GM19240 (cell line): ENCODE data around the gene KDM5A.
"Not testable (repeated sequence)": the region's sequence is repeated elsewhere in the genome, so short reads cannot be mapped to it uniquely, and the experiment has no call there.

ENCODE experiments used
- DNase-seq: peaks from one replicate; pipeline ENCODE4 v3.0.0; 2011; ENCODE audit warnings: low spot score; ENCODE audit not compliant: insufficient read length

KDM5A gene

GRCh38 chr12:389142-390096 lies at the start of gene KDM5A:
TSS of gene KDM5A (minus strand) at chr12:389320. CDS start at chr12:389091, 229 bp downstream.
- peak; percentile 74 for DNase-seq

GRCh38 chr12:435737-436136 lies 46.6 kb upstream of the KDM5A start:
- DNase-seq = not testable (repeated sequence)

GRCh38 chr12:422526-422925 lies 33.4 kb upstream of the KDM5A start:
- DNase-seq = no peak

GRCh38 chr12:418432-418831 lies 29.3 kb upstream of the KDM5A start:
- DNase-seq = no peak

GRCh38 chr12:414859-415258 lies 25.7 kb upstream of the KDM5A start:
- no peak for DNase-seq

- no peak for DNase-seq
Observed at GRCh38 chr12:402029-402389, 12.9 kb upstream of the KDM5A start.

- DNase-seq = peak; percentile 76
Observed at GRCh38 chr12:401235-402028, 12.3 kb upstream of the KDM5A start, which contains the start of gene CCDC77. TSS of gene CCDC77 (plus strand) at chr12:401644. CDS start at chr12:409384, 7,740 bp downstream.

- no peak for DNase-seq
Observed at GRCh38 chr12:400828-401227, 11.7 kb upstream of the KDM5A start.

- DNase-seq = peak; percentile 6
Observed at GRCh38 chr12:388541-389141, 479 bp downstream of the KDM5A start.

- DNase-seq = no peak
Observed at GRCh38 chr12:388012-388411, 1.1 kb downstream of the KDM5A start.

GRCh38 chr12:386651-387050 lies 2.5 kb downstream of the KDM5A start:
- no peak for DNase-seq

GRCh38 chr12:370739-371485 lies 18.2 kb downstream of the KDM5A start:
- not testable (repeated sequence) for DNase-seq

GRCh38 chr12:367972-368371 lies 21.1 kb downstream of the KDM5A start:
- no peak for DNase-seq

- no peak for DNase-seq
Observed at GRCh38 chr12:366820-367219, 22.3 kb downstream of the KDM5A start.

GRCh38 chr12:359091-359490 lies 30.0 kb downstream of the KDM5A start:
- DNase-seq = no peak

- DNase-seq = no peak
Observed at GRCh38 chr12:356276-356988, 32.7 kb downstream of the KDM5A start.

- not testable (repeated sequence) for DNase-seq
Observed at GRCh38 chr12:351197-351596, 37.9 kb downstream of the KDM5A start.

GRCh38 chr12:349625-350024 lies 39.5 kb downstream of the KDM5A start:
- not testable (repeated sequence) for DNase-seq

- DNase-seq = not testable (repeated sequence)
Observed at GRCh38 chr12:343036-343435, 46.1 kb downstream of the KDM5A start.

GRCh38 chr12:337039-337438 lies 52.1 kb downstream of the KDM5A start:
- DNase-seq = no peak
